Activated naive CD4-positive, alpha-beta T cell treated with anti-CD3 and anti-CD28 coated beads, Interleukin-2, amount 50 U/mL, for 72 hours (primary cell): ENCODE measurements around the gene MSANTD7. TPM values are rescaled to one million over a fixed set of nuclear protein-coding genes. Genes with fewer than 3 reads are reported as not detected.
"Not testable (repeated sequence)": the region's sequence is repeated elsewhere in the genome, so short reads cannot be mapped to it uniquely, and the experiment has no call there.

Experiments used
- ATAC-seq, 2 donors: fragments of 150-1000 bp; cut with Tn5 transposase; 2 replicates each; pipeline ENCODE4 v1.10.0; 2021; ENCODE audit warnings: mild to moderate bottlenecking in 2 of 2, moderate library complexity in 2 of 2
- DNase-seq, 2 donors: peaks; one replicate each; pipeline ENCODE4 v3.0.0; 2021 to 2022; ENCODE audit warnings: low spot score in 2 of 2
- H3K27ac Mint-ChIP-seq, 2 donors: one replicate each; pipeline ENCODE4 v1.8.0; 2022; ENCODE audit warnings: mild to moderate bottlenecking in 2 of 2, mixed read lengths in 2 of 2
- H3K36me3 Mint-ChIP-seq, 2 donors: one replicate each; pipeline ENCODE4 v1.8.0; 2022; ENCODE audit warnings: mixed read lengths in 2 of 2
- H3K9me3 Mint-ChIP-seq, 2 donors: one replicate each; pipeline ENCODE4 v1.8.0; 2022; ENCODE audit warnings: mixed read lengths in 2 of 2
- total RNA-seq, 2 donors: library from RNA; stranded (reverse); gene quantifications; one replicate each; pipeline ENCODE4 v1.2.3, GENCODE V29; 2022

The MSANTD7 gene, protein sequence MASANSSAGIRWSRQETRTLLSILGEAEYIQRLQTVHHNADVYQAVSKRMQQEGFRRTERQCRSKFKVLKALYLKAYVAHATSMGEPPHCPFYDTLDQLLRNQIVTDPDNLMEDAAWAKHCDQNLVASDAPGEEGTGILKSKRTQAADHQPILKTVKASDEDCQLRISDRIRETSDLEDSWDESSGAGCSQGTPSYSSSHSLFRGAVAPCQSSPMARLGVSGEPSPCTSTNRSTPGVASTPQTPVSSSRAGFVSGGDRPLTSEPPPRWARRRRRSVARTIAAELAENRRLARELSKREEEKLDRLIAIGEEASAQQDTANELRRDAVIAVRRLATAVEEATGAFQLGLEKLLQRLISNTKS
- total RNA-seq, result 10 to 100 TPM; 25.2 to 28.9 TPM

DNA sequence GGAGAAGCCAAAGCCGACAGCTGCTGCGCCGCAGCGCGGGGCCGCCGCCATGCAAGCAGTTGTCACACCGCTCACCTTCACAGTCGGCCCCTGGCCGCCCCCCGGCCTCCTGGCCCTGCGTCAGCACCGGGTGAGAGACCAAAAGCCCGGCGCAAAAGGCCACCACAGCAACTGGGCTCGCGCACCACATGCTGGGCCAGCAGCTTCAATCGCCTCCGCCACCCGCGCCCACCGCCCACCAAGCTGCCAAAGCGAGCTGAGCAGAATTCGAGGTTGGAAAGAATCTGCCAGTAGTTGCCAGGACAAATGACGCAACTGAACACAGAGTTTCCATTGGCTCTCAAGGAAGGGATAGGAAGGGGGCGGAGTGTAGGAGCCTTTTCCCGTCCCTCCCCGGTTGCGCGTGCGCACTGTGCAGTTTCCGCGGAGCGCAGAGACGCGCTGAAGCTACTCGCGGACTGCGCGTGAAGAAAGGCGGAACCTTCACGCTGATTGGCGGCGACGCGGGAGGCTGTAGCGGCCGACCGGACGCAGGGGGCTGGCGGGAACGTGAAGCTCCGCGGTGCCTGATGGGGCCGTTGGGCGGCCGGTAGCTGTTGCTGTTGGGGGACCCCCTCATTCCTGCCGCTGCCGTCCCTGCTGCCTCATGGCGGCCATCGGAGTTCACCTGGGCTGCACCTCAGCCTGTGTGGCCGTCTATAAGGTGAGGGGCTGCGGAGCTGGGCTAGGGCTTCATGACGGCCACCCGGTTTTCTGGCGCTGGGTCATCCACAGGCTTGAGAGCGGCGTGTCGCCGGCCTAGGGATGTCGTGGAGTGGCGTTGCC, at the start of gene MSANTD7, which contains the start of the genes CDNF and HSPA14:
MSANTD7 (plus strand) TSS at position 550 of the 825 bp plus-strand sequence. CDS start 3,979 bp downstream, outside the sequence.
CDNF (minus strand) TSS at position 281 of the 825 bp plus-strand sequence; CDS start at position 190, 91 bp downstream.
HSPA14 (plus strand) TSS at position 550 of the 825 bp plus-strand sequence; CDS start at position 647, 97 bp downstream.
- peaks cover 32 to 33% of the 10 kb centered on the region in 2 donors for H3K36me3 Mint-ChIP-seq
- H3K9me3 Mint-ChIP-seq, result no peaks in the 10 kb centered on the region
- DNase-seq (peak; percentile 99), ATAC-seq (peak; percentile 94 to 95)
- H3K27ac Mint-ChIP-seq, result peak within 1 kb of the TSS; percentile 98

- H3K27ac Mint-ChIP-seq, result peak overlapping the region in 1 of 2 donors; percentile 24
- ATAC-seq, result no peak
- H3K36me3 Mint-ChIP-seq, result no peaks in the 10 kb centered on the region
- H3K9me3 Mint-ChIP-seq, result no peaks in the 10 kb centered on the region
- no peak for DNase-seq
Measured at GRCh38 chr10:14798636-14799035, 39.5 kb upstream of the MSANTD7 start.

DNA sequence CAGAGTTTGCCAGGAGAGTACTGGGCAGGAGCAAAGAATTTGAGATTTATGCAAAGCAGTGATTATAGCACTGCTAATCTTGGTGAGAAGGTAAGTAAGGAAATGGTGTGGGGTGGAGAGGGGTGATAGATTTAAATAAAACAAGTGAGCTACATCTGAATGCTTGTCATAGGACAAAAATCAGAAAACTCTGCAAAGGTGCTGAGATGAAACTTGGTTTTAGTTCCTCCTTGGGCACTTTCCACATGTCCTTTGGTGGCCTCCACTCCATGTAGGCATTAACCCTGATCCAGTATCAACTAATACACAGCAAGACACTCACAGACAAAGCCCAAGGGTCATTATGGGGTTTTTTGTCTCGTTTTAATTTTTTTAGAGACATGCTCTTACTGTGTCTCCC, 37.7 kb upstream of the MSANTD7 start:
- Mint-ChIP-seq H3K36me3 (no peaks in the 10 kb centered on the region), H3K9me3 (no peaks in the 10 kb centered on the region), H3K27ac (no peak overlapping the region)
- ATAC-seq, result no peak
- DNase-seq, result no peak

DNA sequence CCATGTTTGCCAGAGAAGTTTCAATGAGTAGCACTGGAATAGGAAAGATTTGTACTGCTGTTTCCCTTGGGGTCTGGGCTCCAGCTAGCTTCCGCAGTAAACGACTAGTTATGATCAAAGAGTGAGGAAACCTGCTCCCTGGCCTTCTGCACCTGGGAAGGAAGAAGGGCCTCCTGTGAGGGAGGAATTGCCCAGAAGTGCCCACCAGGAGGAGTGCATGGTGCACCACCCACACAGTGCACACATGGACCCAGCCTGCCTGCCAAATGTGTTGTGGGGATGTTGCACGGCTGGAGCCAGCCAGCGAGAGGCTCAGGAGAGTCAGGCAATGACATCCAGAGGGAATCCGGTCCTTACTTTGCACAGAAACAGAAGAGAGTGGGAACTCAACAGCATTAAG, 36.4 kb upstream of the MSANTD7 start:
- no peaks in the 10 kb centered on the region for H3K9me3 Mint-ChIP-seq
- no peak for DNase-seq
- no peak overlapping the region for H3K27ac Mint-ChIP-seq
- no peaks in the 10 kb centered on the region for H3K36me3 Mint-ChIP-seq
- no peak for ATAC-seq

DNA sequence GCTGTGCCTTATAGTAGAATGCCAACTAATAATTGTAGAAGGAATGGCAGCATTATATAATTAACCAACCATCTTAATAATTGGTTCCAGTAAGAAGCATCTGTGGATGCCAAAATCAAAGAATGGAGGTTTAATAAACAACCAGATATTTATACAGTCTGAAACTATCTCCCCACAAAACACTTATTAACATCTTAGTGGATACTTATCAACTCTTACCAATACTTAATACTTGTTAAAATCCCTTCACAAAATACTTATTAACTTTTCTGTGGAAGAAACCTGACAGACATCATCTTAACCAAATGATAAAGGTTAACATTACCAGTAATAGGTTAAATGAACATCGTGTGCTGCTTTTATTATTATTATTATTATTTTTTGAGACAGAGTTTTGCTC, 34.3 kb upstream of the MSANTD7 start:
- ATAC-seq (no peak), DNase-seq (no peak)
- Mint-ChIP-seq H3K27ac (no peak overlapping the region), H3K36me3 (no peaks in the 10 kb centered on the region), H3K9me3 (no peaks in the 10 kb centered on the region)

GRCh38 chr10:14806318-14806717, 31.8 kb upstream of the MSANTD7 start:
- no peaks in the 10 kb centered on the region for H3K9me3 Mint-ChIP-seq
- DNase-seq, result no peak
- no peaks in the 10 kb centered on the region for H3K36me3 Mint-ChIP-seq

GRCh38 chr10:14810969-14811953, 26.8 kb upstream of the MSANTD7 start:
- ATAC-seq (peak; percentile 45 to 79), DNase-seq (no peak)
- no peaks in the 10 kb centered on the region for H3K9me3 Mint-ChIP-seq
- H3K27ac Mint-ChIP-seq, result peak overlapping the region in 1 of 2 donors; percentile 74
- no peaks in the 10 kb centered on the region for H3K36me3 Mint-ChIP-seq

More at GRCh38 chr10:14806318-14806717, 31.8 kb upstream of the MSANTD7 start:
- no peak for ATAC-seq
- no peak overlapping the region for H3K27ac Mint-ChIP-seq

- Mint-ChIP-seq H3K9me3 (no peaks in the 10 kb centered on the region), H3K36me3 (no peaks in the 10 kb centered on the region), H3K27ac (peak overlapping the region in 1 of 2 donors; percentile 74)
- ATAC-seq (peak; percentile 30 to 63), DNase-seq (no peak)
Measured at GRCh38 chr10:14812271-14812670, 25.8 kb upstream of the MSANTD7 start.

DNA sequence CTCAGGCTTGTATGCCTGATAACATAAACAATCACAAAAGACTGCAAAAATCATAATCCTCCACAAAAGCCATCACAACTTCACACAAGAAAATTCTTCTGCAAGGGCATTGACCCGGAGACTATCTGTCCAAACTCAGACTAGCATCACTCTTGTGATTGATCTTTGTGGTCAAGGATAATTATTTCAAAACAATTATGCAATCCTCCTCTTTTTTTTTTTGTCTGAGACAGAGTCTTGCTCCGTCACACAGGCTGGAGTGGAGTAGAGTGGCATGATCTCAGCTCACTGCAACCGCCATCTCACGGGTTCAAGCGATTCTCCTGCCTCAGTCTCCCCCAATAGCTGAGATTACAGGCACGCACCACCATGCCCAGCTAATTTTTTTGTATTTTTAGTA, 22.4 kb upstream of the MSANTD7 start:
- ATAC-seq (no peak), DNase-seq (no peak)
- Mint-ChIP-seq H3K9me3 (no peaks in the 10 kb centered on the region), H3K27ac (no peak overlapping the region), H3K36me3 (no peaks in the 10 kb centered on the region)

GRCh38 chr10:14816717-14817116, 21.4 kb upstream of the MSANTD7 start:
- H3K9me3 Mint-ChIP-seq, H3K27ac Mint-ChIP-seq, DNase-seq, ATAC-seq, H3K36me3 Mint-ChIP-seq: not testable (repeated sequence)

DNA sequence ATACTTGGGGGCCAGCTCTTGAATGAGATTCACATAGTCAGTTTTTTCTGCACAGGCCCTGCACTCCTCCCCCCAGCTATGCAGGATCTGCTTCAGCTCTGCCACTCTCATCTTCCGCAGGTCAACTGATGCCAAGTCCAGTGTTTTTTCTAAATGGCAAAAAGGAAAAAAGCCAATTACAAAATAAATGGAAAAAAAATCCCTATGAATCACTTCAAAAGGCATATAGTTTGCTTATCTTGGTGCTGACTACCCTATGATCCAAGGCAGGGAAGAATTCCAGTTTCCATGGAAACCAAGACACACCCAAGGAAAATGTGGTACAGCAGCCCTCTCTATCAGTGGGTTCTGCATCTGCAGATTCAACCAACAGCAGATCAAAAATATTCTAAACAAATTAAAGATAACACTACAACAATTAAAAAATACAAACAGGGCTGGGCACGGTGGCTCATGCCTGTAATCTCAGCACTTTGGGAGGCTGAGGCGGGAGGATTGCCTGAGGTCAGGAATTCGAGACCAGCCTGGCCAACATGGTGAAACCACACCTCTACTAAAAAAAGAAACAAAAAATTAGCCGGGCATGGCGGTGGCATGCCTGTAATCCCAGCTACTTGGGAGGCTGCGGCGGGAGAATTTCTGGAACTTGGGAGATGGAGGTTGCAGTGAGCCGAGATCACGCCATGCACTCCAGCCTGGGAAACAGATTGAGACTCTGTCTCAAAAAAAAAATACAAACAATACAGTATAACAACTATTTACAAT, 17.9 kb upstream of the MSANTD7 start:
- Mint-ChIP-seq H3K9me3 (no peaks in the 10 kb centered on the region), H3K27ac (no peak overlapping the region), H3K36me3 (no peaks in the 10 kb centered on the region)
- DNase-seq (no peak), ATAC-seq (no peak)

GRCh38 chr10:14820775-14821154, 17.3 kb upstream of the MSANTD7 start:
- peak overlapping the region in 1 of 2 donors; percentile 88 for H3K27ac Mint-ChIP-seq
- H3K9me3 Mint-ChIP-seq, result no peaks in the 10 kb centered on the region

GRCh38 chr10:14821635-14822375, 16.3 kb upstream of the MSANTD7 start:
- no peaks in the 10 kb centered on the region for H3K36me3 Mint-ChIP-seq
- H3K9me3 Mint-ChIP-seq, result no peaks in the 10 kb centered on the region
- DNase-seq (no peak), ATAC-seq (no peak)
- no peak overlapping the region for H3K27ac Mint-ChIP-seq

More at GRCh38 chr10:14820775-14821154, 17.3 kb upstream of the MSANTD7 start:
- no peaks in the 10 kb centered on the region for H3K36me3 Mint-ChIP-seq
- DNase-seq (no peak), ATAC-seq (no peak)

- DNase-seq (no peak), ATAC-seq (no peak)
- Mint-ChIP-seq H3K36me3 (no peaks in the 10 kb centered on the region), H3K9me3 (no peaks in the 10 kb centered on the region), H3K27ac (no peak overlapping the region)
Measured at GRCh38 chr10:14822879-14823755, 15.0 kb upstream of the MSANTD7 start.
